ENCODE results near the gene DDX51.

DNA sequence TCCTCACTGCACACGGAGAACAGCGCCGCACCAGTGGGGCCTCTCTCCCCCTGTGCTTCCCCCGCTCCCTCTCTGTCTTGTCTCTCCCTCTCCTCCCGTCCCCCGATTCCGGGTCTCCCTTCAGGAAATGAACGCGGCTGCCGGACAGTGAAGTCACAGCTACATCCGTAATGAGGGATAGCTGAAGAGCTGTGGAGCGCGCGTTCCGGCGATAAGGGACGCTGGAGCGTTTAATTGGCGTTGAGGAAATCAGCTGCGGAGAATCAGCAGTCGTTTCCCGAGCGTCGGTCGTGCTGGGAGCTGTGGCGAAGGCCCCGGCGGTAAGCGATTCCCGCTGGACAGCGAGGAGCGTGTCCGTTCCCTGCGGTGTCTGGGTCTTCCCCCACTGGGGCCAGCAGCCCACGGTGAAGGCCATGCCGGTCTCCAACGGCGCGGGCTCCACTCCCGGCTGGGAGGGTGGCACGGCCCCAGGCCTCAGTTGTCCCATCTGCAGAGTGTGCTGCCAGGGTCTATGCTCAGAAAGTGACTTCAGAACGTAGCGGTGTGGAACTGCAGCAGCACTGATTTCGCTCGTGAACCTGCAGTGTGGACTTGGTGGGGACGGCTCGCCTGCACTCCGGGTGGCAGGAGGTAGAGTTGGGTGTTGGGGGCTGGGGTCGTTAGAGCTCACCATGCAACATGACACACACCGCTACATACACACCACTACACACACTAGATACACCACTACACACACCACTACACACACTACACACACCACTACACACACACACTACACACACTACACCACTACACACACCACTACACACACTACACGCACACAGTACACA, 11.0 kb upstream of the DDX51 start:
- TF ChIP-seq POLR2A (IDR thresholded peaks at IDR 0.05; ENCODE audit: low read length) (no peak), GATA1 (IDR thresholded peaks at IDR 0.05; ENCODE audit: low read depth, low read length) (no peak)
